DOHH2 (cell line): ENCODE data around the gene MAP3K4.
"Not testable (repeated sequence)": the region's sequence is repeated elsewhere in the genome, so short reads cannot be mapped to it uniquely, and the experiment has no call there.

Source experiments
- H3F3A ChIP-seq: fragments of 200-600 bp; sonication (generic), shearing (Covaris generic); 2 replicates; pipeline ENCODE4 v1.6.0; 2016; ENCODE audit warnings: antibody characterized with exemption, mild to moderate bottlenecking; ENCODE audit not compliant: control insufficient read depth, insufficient read depth
- H3K27ac ChIP-seq: fragments of 200-600 bp; sonication (generic); 2 replicates; pipeline ENCODE4 v1.5.1; 2014; ENCODE audit warnings: low read depth, mild to moderate bottlenecking, low read length, moderate library complexity
- H3K27me3 ChIP-seq: fragments of 200-600 bp; sonication (generic); 2 replicates; pipeline ENCODE4 v1.6.1; 2014; ENCODE audit warnings: mild to moderate bottlenecking, low read length, mixed read lengths; ENCODE audit not compliant: control insufficient read depth
- H3K36me3 ChIP-seq: fragments of 200-600 bp; sonication (generic); 2 replicates; pipeline ENCODE4 v1.6.1; 2014; ENCODE audit warnings: mild to moderate bottlenecking, low read length, moderate library complexity, mixed read lengths; ENCODE audit not compliant: control insufficient read depth
- H3K4me1 ChIP-seq: fragments of 200-600 bp; sonication (generic); 2 replicates; pipeline ENCODE4 v1.6.1; 2014; ENCODE audit warnings: mild to moderate bottlenecking, low read length, mixed read lengths; ENCODE audit not compliant: control insufficient read depth
- H3K4me2 ChIP-seq: fragments of 200-600 bp; sonication (generic); 2 replicates; pipeline ENCODE4 v1.6.0; 2014; ENCODE audit warnings: mild to moderate bottlenecking, low read length, moderate library complexity
- H3K4me3 ChIP-seq: fragments of 200-600 bp; sonication (generic); 2 replicates; pipeline ENCODE4 v1.5.1; 2014; ENCODE audit warnings: mild to moderate bottlenecking, low read length, mixed read lengths
- H3K79me2 ChIP-seq: fragments of 200-600 bp; sonication (generic); 2 replicates; pipeline ENCODE4 v1.6.1; 2014; ENCODE audit warnings: mild to moderate bottlenecking, low read length, mixed read lengths; ENCODE audit not compliant: control insufficient read depth
- H3K9me2 ChIP-seq: fragments of 200-600 bp; sonication (generic); replicated peaks from 2 replicates; pipeline ENCODE4 v1.6.1; 2014; ENCODE audit warnings: mild to moderate bottlenecking, low read length, mixed read lengths; ENCODE audit not compliant: control insufficient read depth
- H3K9me3 ChIP-seq: fragments of 200-600 bp; sonication (generic); 2 replicates; pipeline ENCODE4 v1.6.1; 2014; ENCODE audit warnings: antibody characterized with exemption, low read length, mixed read lengths; ENCODE audit not compliant: control insufficient read depth, insufficient read depth
- H4K20me1 ChIP-seq: fragments of 200-600 bp; sonication (generic); 2 replicates; pipeline ENCODE4 v1.6.0; 2014; ENCODE audit warnings: low read depth, mild to moderate bottlenecking, antibody characterized with exemption, low read length, moderate library complexity; ENCODE audit not compliant: control insufficient read depth, insufficient read depth
- EZH2phosphoT487 ChIP-seq: fragments of 200-600 bp; sonication (generic); IDR thresholded peaks from 2 replicates; pipeline ENCODE4 v1.6.1; 2017; ENCODE audit warnings: borderline replicate concordance, mild to moderate bottlenecking, antibody characterized with exemption, low read length, moderate library complexity, mixed read lengths
- TF ChIP-seq, protein P1 (sequence below): fragments of 200-600 bp; sonication (generic); IDR thresholded peaks from one replicate; pipeline ENCODE4 v1.5.1; 2014; ENCODE audit warnings: antibody characterized with exemption, mild to moderate bottlenecking, low read depth, low read length; ENCODE audit not compliant: poor library complexity, severe bottlenecking

MAP3K4 gene

GRCh38 chr6:160975162-160975561 lies 16.4 kb upstream of the MAP3K4 start:
- Histone ChIP-seq H3K27me3 (no peaks in the 10 kb centered on the region), H3K36me3 (no peaks in the 10 kb centered on the region), H3K9me3 (no peaks in the 10 kb centered on the region), H3K4me3 (no peak overlapping the region), H3F3A (no peaks in the 10 kb centered on the region), H3K4me2 (no peak overlapping the region), H3K79me2 (no peaks in the 10 kb centered on the region), H3K27ac (no peak overlapping the region), H4K20me1 (no peaks in the 10 kb centered on the region), H3K4me1 (no peaks in the 10 kb centered on the region), H3K9me2 (no peaks in the 10 kb centered on the region)
- no peak for TF ChIP-seq EZH2phosphoT487

GRCh38 chr6:160975961-160976360 lies 15.6 kb upstream of the MAP3K4 start:
- H3F3A ChIP-seq, H3K9me3 ChIP-seq, H4K20me1 ChIP-seq, H3K4me2 ChIP-seq, H3K9me2 ChIP-seq, H3K4me1 ChIP-seq, H3K36me3 ChIP-seq, H3K27ac ChIP-seq, H3K79me2 ChIP-seq, H3K4me3 ChIP-seq, H3K27me3 ChIP-seq: not testable (repeated sequence)

- Histone ChIP-seq H3K79me2 (no peaks in the 10 kb centered on the region), H3K27ac (no peak overlapping the region), H4K20me1 (no peaks in the 10 kb centered on the region), H3K36me3 (no peaks in the 10 kb centered on the region), H3K27me3 (no peaks in the 10 kb centered on the region), H3F3A (no peaks in the 10 kb centered on the region), H3K4me1 (no peaks in the 10 kb centered on the region), H3K9me2 (no peaks in the 10 kb centered on the region), H3K9me3 (peaks cover 11% of the 10 kb centered on the region), H3K4me3 (no peak overlapping the region), H3K4me2 (no peak overlapping the region)
- TF ChIP-seq, protein P1, sequence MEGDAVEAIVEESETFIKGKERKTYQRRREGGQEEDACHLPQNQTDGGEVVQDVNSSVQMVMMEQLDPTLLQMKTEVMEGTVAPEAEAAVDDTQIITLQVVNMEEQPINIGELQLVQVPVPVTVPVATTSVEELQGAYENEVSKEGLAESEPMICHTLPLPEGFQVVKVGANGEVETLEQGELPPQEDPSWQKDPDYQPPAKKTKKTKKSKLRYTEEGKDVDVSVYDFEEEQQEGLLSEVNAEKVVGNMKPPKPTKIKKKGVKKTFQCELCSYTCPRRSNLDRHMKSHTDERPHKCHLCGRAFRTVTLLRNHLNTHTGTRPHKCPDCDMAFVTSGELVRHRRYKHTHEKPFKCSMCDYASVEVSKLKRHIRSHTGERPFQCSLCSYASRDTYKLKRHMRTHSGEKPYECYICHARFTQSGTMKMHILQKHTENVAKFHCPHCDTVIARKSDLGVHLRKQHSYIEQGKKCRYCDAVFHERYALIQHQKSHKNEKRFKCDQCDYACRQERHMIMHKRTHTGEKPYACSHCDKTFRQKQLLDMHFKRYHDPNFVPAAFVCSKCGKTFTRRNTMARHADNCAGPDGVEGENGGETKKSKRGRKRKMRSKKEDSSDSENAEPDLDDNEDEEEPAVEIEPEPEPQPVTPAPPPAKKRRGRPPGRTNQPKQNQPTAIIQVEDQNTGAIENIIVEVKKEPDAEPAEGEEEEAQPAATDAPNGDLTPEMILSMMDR = no peak
- TF ChIP-seq EZH2phosphoT487 = no peak
These were observed 13.2 kb upstream of the MAP3K4 start for GRCh38 chr6:160978141-160978901.

DNA sequence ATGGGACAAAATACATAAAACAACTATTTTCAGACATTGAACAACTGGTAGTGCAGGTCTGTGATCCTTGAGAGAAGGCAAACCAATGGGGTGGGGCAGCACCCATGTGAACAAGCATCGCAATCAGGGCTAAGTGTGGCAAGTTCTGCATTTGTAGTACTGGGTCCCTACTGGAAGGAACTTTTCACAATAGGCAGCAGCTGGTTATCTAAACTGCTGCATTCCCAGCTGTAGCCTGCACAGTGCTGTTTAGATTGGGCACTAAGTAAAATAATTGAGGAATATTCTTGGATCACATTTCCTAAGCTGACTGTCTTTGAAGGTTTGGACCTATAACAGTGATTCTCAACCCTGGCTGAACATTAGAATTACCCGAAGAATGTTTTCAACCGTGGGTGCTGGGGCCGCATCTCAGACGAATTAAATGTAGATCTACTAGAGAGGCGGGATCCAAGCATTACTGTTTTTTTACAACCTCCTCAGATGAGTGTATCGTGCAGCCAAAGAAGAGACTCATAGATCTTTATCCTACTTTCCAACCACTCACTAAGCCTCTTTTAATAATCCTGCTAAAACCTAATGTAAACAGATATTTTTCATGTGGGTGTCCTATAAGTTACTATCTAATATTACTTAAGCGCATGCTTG lies 12.4 kb upstream of the MAP3K4 start:
- no peak overlapping the region for H3K4me2 ChIP-seq
- no peaks in the 10 kb centered on the region for H3F3A ChIP-seq
- no peak for TF ChIP-seq EZH2phosphoT487
- TF ChIP-seq, protein P1 = no peak
- H4K20me1 ChIP-seq = no peaks in the 10 kb centered on the region
- no peaks in the 10 kb centered on the region for H3K27me3 ChIP-seq
- H3K4me1 ChIP-seq = no peaks in the 10 kb centered on the region
- H3K9me3 ChIP-seq = peaks cover 20% of the 10 kb centered on the region
- H3K9me2 ChIP-seq = no peaks in the 10 kb centered on the region
- no peak overlapping the region for H3K4me3 ChIP-seq
- no peaks in the 10 kb centered on the region for H3K79me2 ChIP-seq
- H3K27ac ChIP-seq = no peak overlapping the region
- no peaks in the 10 kb centered on the region for H3K36me3 ChIP-seq

GRCh38 chr6:160983377-160983948 lies 8.1 kb upstream of the MAP3K4 start:
- not testable (repeated sequence) for H3K27ac ChIP-seq, H3K36me3 ChIP-seq, H3K79me2 ChIP-seq, H3K4me1 ChIP-seq, H4K20me1 ChIP-seq, H3K4me3 ChIP-seq, H3K4me2 ChIP-seq, H3K9me2 ChIP-seq, H3F3A ChIP-seq, H3K27me3 ChIP-seq
- peaks cover 26% of the 10 kb centered on the region for H3K9me3 ChIP-seq
